Naive B cell (primary cell): ENCODE results near the gene AGPS. TPM values are rescaled to one million over a fixed set of nuclear protein-coding genes. Genes with fewer than 3 reads are reported as not detected.
"Not testable (repeated sequence)": the region's sequence is repeated elsewhere in the genome, so short reads cannot be mapped to it uniquely, and the experiment has no call there.

Experiments
- ATAC-seq, 2 donors: fragments of 150-1000 bp; cut with Tn5 transposase; 2 replicates each; pipeline ENCODE4 v1.10.0; 2021; ENCODE audit warnings: low read depth in 2 of 2, mild to moderate bottlenecking in 2 of 2, moderate library complexity in 2 of 2
- DNase-seq: peaks from one replicate; pipeline ENCODE4 v3.0.0; 2022
- H3K27ac Mint-ChIP-seq, 6 donors: one replicate each; pipeline ENCODE4 v1.8.0; 2020 to 2022; ENCODE audit warnings: mild to moderate bottlenecking in 6 of 6, mixed read lengths in 6 of 6, moderate library complexity in 5 of 6, inconsistent platforms in 2 of 6
- H3K27me3 Mint-ChIP-seq, 3 donors: one replicate each; pipeline ENCODE4 v1.8.0; 2021 to 2022; ENCODE audit warnings: mixed read lengths in 3 of 3, mild to moderate bottlenecking in 1 of 3
- H3K36me3 Mint-ChIP-seq, 2 donors: one replicate each; pipeline ENCODE4 v1.8.0; 2020 to 2022; ENCODE audit warnings: mixed read lengths in 2 of 2, inconsistent platforms in 1 of 2, mild to moderate bottlenecking in 1 of 2
- H3K4me1 Mint-ChIP-seq, 3 donors: one replicate each; pipeline ENCODE4 v1.8.0; 2020 to 2022; ENCODE audit warnings: mixed read lengths in 3 of 3, inconsistent platforms in 1 of 3, mild to moderate bottlenecking in 1 of 3, moderate library complexity in 1 of 3
- H3K4me3 Mint-ChIP-seq, 8 donors: one replicate each; pipeline ENCODE4 v1.8.0; 2020 to 2022; ENCODE audit warnings: mild to moderate bottlenecking in 8 of 8, mixed read lengths in 8 of 8, moderate library complexity in 8 of 8, inconsistent platforms in 2 of 8
- H3K9me3 Mint-ChIP-seq, 7 donors: one replicate each; pipeline ENCODE4 v1.8.0; 2020 to 2022; ENCODE audit warnings: mixed read lengths in 7 of 7, mild to moderate bottlenecking in 5 of 7, inconsistent platforms in 2 of 7, moderate library complexity in 1 of 7
- polyA plus RNA-seq, 6 donors: library from polyadenylated mRNA; unstranded; fragments of 300-500 nt; fragmentation: Illumina TruSeq; gene quantifications; one replicate each; pipeline ENCODE4 v1.2.3, GENCODE V29; 2021; ENCODE audit warnings: low read depth in 6 of 6

The AGPS gene
- polyA plus RNA-seq, 6 donors from 2014 or later: 8.1 to 12.6 (median 10.6) TPM

DNA sequence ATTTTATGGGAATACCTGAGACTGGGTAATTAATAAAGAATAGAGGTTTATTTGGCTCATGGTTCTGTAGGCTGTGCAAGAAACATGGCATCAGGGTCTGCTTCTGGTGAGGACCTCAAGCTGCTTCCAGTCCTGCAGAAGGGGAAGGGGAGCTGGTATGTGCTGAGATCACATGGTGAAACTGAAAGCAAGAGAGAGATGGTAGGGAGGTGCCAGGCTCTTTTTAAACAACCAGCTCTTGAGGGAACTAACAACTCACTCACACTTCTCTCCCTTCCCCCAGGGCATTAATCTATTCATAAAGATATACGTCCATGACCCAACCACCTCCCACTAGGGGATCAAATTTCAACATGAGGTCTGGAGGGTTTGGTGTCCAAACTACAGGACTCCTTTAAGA lies 40.1 kb downstream of the AGPS start:
- Mint-ChIP-seq H3K4me3 (no peak overlapping the region), H3K27ac (no peak overlapping the region), H3K4me1 (no peaks in the 10 kb centered on the region), H3K36me3 (peaks cover 49 to 64% of the 10 kb centered on the region in 2 donors), H3K9me3 (peaks cover 8 to 57% (median 49%) of the 10 kb centered on the region in 7 donors), H3K27me3 (no peaks in the 10 kb centered on the region)
- no peak for DNase-seq
- no peak for ATAC-seq

GRCh38 chr2:177433402-177433801 lies 40.8 kb downstream of the AGPS start:
- no peak overlapping the region for H3K27ac Mint-ChIP-seq
- no peak overlapping the region for H3K4me3 Mint-ChIP-seq
- no peak for ATAC-seq
- peaks cover 8 to 50% (median 43%) of the 10 kb centered on the region in 7 donors for H3K9me3 Mint-ChIP-seq
- no peaks in the 10 kb centered on the region for H3K4me1 Mint-ChIP-seq
- no peak for DNase-seq
- peaks cover 45 to 57% of the 10 kb centered on the region in 2 donors for H3K36me3 Mint-ChIP-seq
- no peaks in the 10 kb centered on the region for H3K27me3 Mint-ChIP-seq

DNA sequence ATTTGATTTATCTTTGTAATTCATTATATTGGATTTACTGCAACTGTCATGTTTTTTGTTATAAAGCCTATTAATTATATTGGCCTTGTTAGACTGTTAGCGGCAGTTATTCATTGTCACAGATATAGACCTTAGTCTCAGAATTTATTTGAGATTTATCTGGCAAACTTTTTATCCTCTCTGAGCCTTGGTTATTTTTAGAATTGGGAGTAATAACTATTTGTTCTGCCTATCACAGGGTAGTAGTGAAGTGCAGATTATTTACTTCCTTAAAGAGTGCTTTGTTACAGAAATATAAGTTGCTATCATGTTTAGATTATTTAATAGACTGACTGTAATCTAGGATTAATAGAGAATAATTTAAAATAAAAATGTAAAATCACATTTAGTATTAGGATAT lies 41.9 kb downstream of the AGPS start:
- H3K4me3 Mint-ChIP-seq: no peak overlapping the region
- no peaks in the 10 kb centered on the region for H3K4me1 Mint-ChIP-seq
- H3K27ac Mint-ChIP-seq: no peak overlapping the region

GRCh38 chr2:177445200-177445599 lies 52.6 kb downstream of the AGPS start:
- no peak for ATAC-seq
- H3K27ac Mint-ChIP-seq: peak overlapping the region in 1 of 6 donors; percentile 47
- DNase-seq: no peak
- H3K27me3 Mint-ChIP-seq: no peaks in the 10 kb centered on the region
- no peak overlapping the region for H3K4me3 Mint-ChIP-seq
- peaks cover 6 to 11% of the 10 kb centered on the region in 2 donors for H3K36me3 Mint-ChIP-seq
- H3K9me3 Mint-ChIP-seq: peaks cover 0 to 12% (median 0%) of the 10 kb centered on the region in 7 donors
- peaks cover 0 to 3% (median 0%) of the 10 kb centered on the region in 3 donors for H3K4me1 Mint-ChIP-seq

More for the DNA sequence above, 41.9 kb downstream of the AGPS start:
- DNase-seq (no peak), ATAC-seq (no peak)
- Mint-ChIP-seq H3K9me3 (peaks cover 8 to 39% (median 32%) of the 10 kb centered on the region in 7 donors), H3K27me3 (no peaks in the 10 kb centered on the region), H3K36me3 (peaks cover 43 to 46% of the 10 kb centered on the region in 2 donors)

GRCh38 chr2:177448031-177448430 lies 55.5 kb downstream of the AGPS start:
- ATAC-seq: no peak
- DNase-seq: no peak
- peaks cover 0 to 12% (median 0%) of the 10 kb centered on the region in 7 donors for H3K9me3 Mint-ChIP-seq
- no peak overlapping the region for H3K4me3 Mint-ChIP-seq
- H3K36me3 Mint-ChIP-seq: peaks cover 0 to 11% of the 10 kb centered on the region in 2 donors
- H3K4me1 Mint-ChIP-seq: no peaks in the 10 kb centered on the region
- H3K27ac Mint-ChIP-seq: no peak overlapping the region
- H3K27me3 Mint-ChIP-seq: no peaks in the 10 kb centered on the region

GRCh38 chr2:177449159-177449558 lies 56.6 kb downstream of the AGPS start:
- no peaks in the 10 kb centered on the region for H3K27me3 Mint-ChIP-seq
- H3K4me1 Mint-ChIP-seq: no peaks in the 10 kb centered on the region
- DNase-seq (no peak), ATAC-seq (no peak)
- H3K36me3 Mint-ChIP-seq: peaks cover 5 to 16% of the 10 kb centered on the region in 2 donors
- H3K27ac Mint-ChIP-seq: no peak overlapping the region
- no peak overlapping the region for H3K4me3 Mint-ChIP-seq
- peaks cover 0 to 12% (median 0%) of the 10 kb centered on the region in 7 donors for H3K9me3 Mint-ChIP-seq

- DNase-seq (no peak), ATAC-seq (no peak)
- H3K36me3 Mint-ChIP-seq: peaks cover 18 to 26% of the 10 kb centered on the region in 2 donors
- peak overlapping the region in 1 of 6 donors; percentile 60 for H3K27ac Mint-ChIP-seq
- H3K4me1 Mint-ChIP-seq: no peaks in the 10 kb centered on the region
- H3K9me3 Mint-ChIP-seq: peaks cover 0 to 5% (median 1%) of the 10 kb centered on the region in 7 donors
- H3K4me3 Mint-ChIP-seq: no peak overlapping the region
- H3K27me3 Mint-ChIP-seq: no peaks in the 10 kb centered on the region
Measured at GRCh38 chr2:177455187-177455586, 62.6 kb downstream of the AGPS start.

DNA sequence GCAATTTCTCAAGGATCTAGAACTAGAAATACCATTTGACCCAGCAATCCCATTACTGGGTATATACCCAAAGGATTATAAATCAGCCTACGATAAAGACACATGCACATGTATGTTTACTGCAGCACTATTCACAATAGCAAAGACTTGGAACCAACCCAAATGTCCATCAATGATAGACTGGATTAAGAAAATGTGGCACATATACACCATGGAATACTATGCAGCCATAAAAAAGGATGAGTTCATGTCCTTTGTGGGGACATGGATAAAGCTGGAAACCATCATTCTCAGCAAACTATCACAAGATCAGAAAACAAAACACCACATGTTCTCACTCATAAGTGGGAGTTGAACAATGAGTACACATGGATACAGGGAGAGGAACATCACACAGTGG lies 67.2 kb downstream of the AGPS start:
- not testable (repeated sequence) for H3K27me3 Mint-ChIP-seq, H3K27ac Mint-ChIP-seq, H3K4me3 Mint-ChIP-seq, ATAC-seq, DNase-seq, H3K4me1 Mint-ChIP-seq, H3K9me3 Mint-ChIP-seq
- peaks cover 10 to 34% of the 10 kb centered on the region in 2 donors for H3K36me3 Mint-ChIP-seq

GRCh38 chr2:177460973-177461585 lies 68.5 kb downstream of the AGPS start:
- Mint-ChIP-seq H3K4me1 (no peaks in the 10 kb centered on the region), H3K36me3 (peaks cover 20 to 36% of the 10 kb centered on the region in 2 donors), H3K27ac (no peak overlapping the region), H3K27me3 (no peaks in the 10 kb centered on the region), H3K9me3 (peaks cover 0 to 5% (median 1%) of the 10 kb centered on the region in 7 donors), H3K4me3 (no peak overlapping the region)
- ATAC-seq: no peak
- no peak for DNase-seq

- ATAC-seq: no peak
- Mint-ChIP-seq H3K9me3 (peaks cover 0 to 3% (median 0%) of the 10 kb centered on the region in 7 donors), H3K4me3 (no peak overlapping the region), H3K36me3 (peaks cover 11 to 25% of the 10 kb centered on the region in 2 donors), H3K27me3 (no peaks in the 10 kb centered on the region), H3K27ac (no peak overlapping the region), H3K4me1 (no peaks in the 10 kb centered on the region)
- DNase-seq: no peak
Measured at GRCh38 chr2:177464549-177464948, 72.0 kb downstream of the AGPS start.

DNA sequence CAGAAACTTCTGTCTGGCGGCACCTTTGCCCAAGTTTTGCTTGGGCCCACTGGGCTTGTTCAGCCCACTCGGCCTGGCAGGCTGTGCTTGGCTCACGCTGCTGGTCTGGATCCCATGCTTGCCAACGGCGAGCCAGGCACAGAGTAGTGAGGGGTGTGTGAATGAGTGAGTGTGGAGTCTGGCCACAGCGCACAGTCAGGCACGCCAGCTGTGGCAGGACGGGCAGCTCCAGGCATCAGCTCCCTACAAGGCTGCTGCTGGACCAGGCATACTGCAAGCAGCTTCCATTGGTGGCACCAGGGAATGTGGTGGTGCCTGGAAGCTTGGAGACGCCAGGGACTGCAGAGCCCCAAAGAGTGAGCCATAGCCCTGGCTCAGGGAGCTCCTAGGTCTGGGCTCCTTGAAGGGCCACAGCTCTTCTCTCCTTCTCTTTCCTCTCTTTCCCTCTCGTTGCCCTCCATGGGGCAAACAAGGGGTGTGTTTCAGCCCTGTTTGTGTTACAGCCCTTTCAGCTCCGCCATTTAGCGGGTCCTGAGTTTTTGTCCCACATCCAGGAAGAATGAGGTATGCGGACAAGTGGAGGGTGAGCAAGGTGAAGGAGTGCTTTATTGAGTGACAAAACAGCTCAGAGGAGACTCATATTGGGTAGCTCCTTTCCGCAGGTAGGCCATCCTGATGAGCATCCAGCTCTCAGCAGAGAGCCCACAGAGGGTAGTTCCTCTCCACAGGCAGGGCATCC lies 73.0 kb downstream of the AGPS start:
- Mint-ChIP-seq H3K27me3 (no peaks in the 10 kb centered on the region), H3K4me3 (no peak overlapping the region), H3K9me3 (peaks cover 0 to 7% (median 4%) of the 10 kb centered on the region in 7 donors), H3K27ac (no peak overlapping the region), H3K36me3 (peaks cover 19 to 31% of the 10 kb centered on the region in 2 donors), H3K4me1 (no peaks in the 10 kb centered on the region)
- ATAC-seq (no peak), DNase-seq (no peak)

- Mint-ChIP-seq H3K4me3 (no peak overlapping the region), H3K36me3 (peaks cover 23 to 31% of the 10 kb centered on the region in 2 donors)
Measured at GRCh38 chr2:177466337-177467195, 74.0 kb downstream of the AGPS start.

GRCh38 chr2:177467646-177468045 lies 75.1 kb downstream of the AGPS start:
- peaks cover 11 to 27% (median 17%) of the 10 kb centered on the region in 7 donors for H3K9me3 Mint-ChIP-seq
- H3K4me3 Mint-ChIP-seq: no peak overlapping the region
- no peaks in the 10 kb centered on the region for H3K4me1 Mint-ChIP-seq
- DNase-seq (no peak), ATAC-seq (no peak)
- H3K27me3 Mint-ChIP-seq: no peaks in the 10 kb centered on the region
- peaks cover 34 to 38% of the 10 kb centered on the region in 2 donors for H3K36me3 Mint-ChIP-seq
- no peak overlapping the region for H3K27ac Mint-ChIP-seq

More at GRCh38 chr2:177466337-177467195, 74.0 kb downstream of the AGPS start:
- no peaks in the 10 kb centered on the region for H3K4me1 Mint-ChIP-seq
- no peak overlapping the region for H3K27ac Mint-ChIP-seq
- H3K9me3 Mint-ChIP-seq: peaks cover 3 to 17% (median 8%) of the 10 kb centered on the region in 7 donors
- DNase-seq: no peak
- no peaks in the 10 kb centered on the region for H3K27me3 Mint-ChIP-seq
- no peak for ATAC-seq
